Fibroblast of mammary gland (primary cell): ENCODE results near the gene KCNN4.
"Not testable (repeated sequence)": the region's sequence is repeated elsewhere in the genome, so short reads cannot be mapped to it uniquely, and the experiment has no call there.

Experiments used
- DNase-seq: peaks from one replicate; pipeline ENCODE4 v3.0.0-alpha.2; 2010; ENCODE audit warnings: low read depth
- H3K4me3 ChIP-seq: 2 replicates; pipeline ENCODE4 v1.5.1; 2011; ENCODE audit warnings: low read depth, mild to moderate bottlenecking, low read length, moderate library complexity; ENCODE audit not compliant: control insufficient read depth
- CTCF ChIP-seq: conservative IDR thresholded peaks from 2 replicates; pipeline ENCODE4 v1.5.1; 2011; ENCODE audit warnings: low read depth, low read length, inconsistent platforms; ENCODE audit not compliant: control insufficient read depth, insufficient read depth

The KCNN4 gene

GRCh38 chr19:43765109-43765876 lies 15.5 kb downstream of the KCNN4 start:
- DNase-seq = peak; percentile 97
- no peak for TF ChIP-seq CTCF
- no peak overlapping the region for H3K4me3 ChIP-seq

GRCh38 chr19:43764684-43765083 lies 16.1 kb downstream of the KCNN4 start:
- DNase-seq, H3K4me3 ChIP-seq: not testable (repeated sequence)
- TF ChIP-seq CTCF = peak; percentile 2

GRCh38 chr19:43763473-43763939 lies 17.3 kb downstream of the KCNN4 start:
- H3K4me3 ChIP-seq = no peak overlapping the region
- TF ChIP-seq CTCF = no peak
- DNase-seq = peak; percentile 77

- DNase-seq = no peak
- no peak for TF ChIP-seq CTCF
- H3K4me3 ChIP-seq = no peak overlapping the region
Measured at GRCh38 chr19:43762814-43763213, 18.0 kb downstream of the KCNN4 start.

GRCh38 chr19:43760941-43761340 lies 19.8 kb downstream of the KCNN4 start:
- DNase-seq = no peak
- no peak overlapping the region for H3K4me3 ChIP-seq
- TF ChIP-seq CTCF = no peak

- DNase-seq = peak; percentile 88
- peak; percentile 68 for TF ChIP-seq CTCF
- no peak overlapping the region for H3K4me3 ChIP-seq
Measured at GRCh38 chr19:43759515-43759914, 21.3 kb downstream of the KCNN4 start.
